Mesendoderm (in vitro differentiated cells): ENCODE measurements around the gene KIF20B.
A peak's percentile ranks its signal among the peaks of the same experiment; 100 is the strongest.

Source experiments
- DNase-seq: peaks from one replicate; pipeline ENCODE4 v3.0.0; 2013
- H2AK5ac ChIP-seq: 2 replicates; pipeline ENCODE4 v1.6.1; 2013; ENCODE audit warnings: low read length, inconsistent platforms
- H2BK120ac ChIP-seq: 2 replicates; pipeline ENCODE4 v1.6.1; 2013; ENCODE audit warnings: low read depth, mild to moderate bottlenecking, low read length, moderate library complexity, mixed read lengths
- H2BK15ac ChIP-seq: replicated peaks from 2 replicates; pipeline ENCODE4 v1.6.1; 2013; ENCODE audit warnings: low read depth, mild to moderate bottlenecking, moderate library complexity
- H2BK5ac ChIP-seq: 2 replicates; pipeline ENCODE4 v1.6.1; 2013; ENCODE audit warnings: low read length, inconsistent platforms
- H3K18ac ChIP-seq: 2 replicates; pipeline ENCODE4 v1.6.1; 2013; ENCODE audit warnings: mild to moderate bottlenecking, low read length, mixed read lengths
- H3K23ac ChIP-seq: one replicate; pipeline ENCODE4 v1.6.1; 2013; ENCODE audit warnings: low read length
- H3K27ac ChIP-seq: 2 replicates; pipeline ENCODE4 v1.5.1; 2013; ENCODE audit warnings: low read depth, mild to moderate bottlenecking, inconsistent platforms, low read length, moderate library complexity
- H3K27me3 ChIP-seq: 2 replicates; pipeline ENCODE4 v1.6.1; 2013; ENCODE audit warnings: low read length, control low read depth, mild to moderate bottlenecking, inconsistent platforms; ENCODE audit not compliant: insufficient read depth, poor library complexity
- H3K36me3 ChIP-seq: 2 replicates; pipeline ENCODE4 v1.6.1; 2013; ENCODE audit warnings: low read length, inconsistent platforms; ENCODE audit not compliant: control insufficient read depth, insufficient read depth
- H3K4ac ChIP-seq: one replicate; pipeline ENCODE4 v1.6.1; 2013; ENCODE audit warnings: low read depth, mild to moderate bottlenecking, low read length, moderate library complexity
- H3K4me1 ChIP-seq: 2 replicates; pipeline ENCODE4 v1.6.1; 2013; ENCODE audit warnings: low read depth, low read length, inconsistent platforms; ENCODE audit not compliant: control insufficient read depth
- H3K4me2 ChIP-seq: 2 replicates; pipeline ENCODE4 v1.6.1; 2013; ENCODE audit warnings: low read length
- H3K4me3 ChIP-seq: 2 replicates; pipeline ENCODE4 v1.5.1; 2013; ENCODE audit warnings: mild to moderate bottlenecking, low read length
- H3K56ac ChIP-seq: one replicate; pipeline ENCODE4 v1.6.1; 2013; ENCODE audit warnings: low read length
- H3K79me1 ChIP-seq: 2 replicates; pipeline ENCODE4 v1.6.1; 2013; ENCODE audit warnings: low read length, inconsistent platforms
- H3K79me2 ChIP-seq: 2 replicates; pipeline ENCODE4 v1.6.1; 2013; ENCODE audit warnings: mild to moderate bottlenecking, low read length; ENCODE audit not compliant: control insufficient read depth, insufficient read depth
- H3K9ac ChIP-seq: 2 replicates; pipeline ENCODE4 v1.6.1; 2013; ENCODE audit warnings: low read length, inconsistent platforms
- H4K5ac ChIP-seq: one replicate; pipeline ENCODE4 v1.6.1; 2013; ENCODE audit warnings: low read length
- H4K8ac ChIP-seq: one replicate; pipeline ENCODE4 v1.6.1; 2013; ENCODE audit warnings: low read depth, mild to moderate bottlenecking, control low read depth, low read length, moderate library complexity
- WGBS: extraction: QIAGEN DNeasy Blood & Tissue Kit; methylation state at CpG from one replicate; pipeline ENCODE4 v1.1.7; 2013; ENCODE audit warnings: low lambda C conversion rate, missing lambda C conversion rate; ENCODE audit not compliant: insufficient coverage; ENCODE audit errors: extremely low coverage; 5-methylcytosine and 5-hydroxymethylcytosine counted together

KIF20B gene

DNA sequence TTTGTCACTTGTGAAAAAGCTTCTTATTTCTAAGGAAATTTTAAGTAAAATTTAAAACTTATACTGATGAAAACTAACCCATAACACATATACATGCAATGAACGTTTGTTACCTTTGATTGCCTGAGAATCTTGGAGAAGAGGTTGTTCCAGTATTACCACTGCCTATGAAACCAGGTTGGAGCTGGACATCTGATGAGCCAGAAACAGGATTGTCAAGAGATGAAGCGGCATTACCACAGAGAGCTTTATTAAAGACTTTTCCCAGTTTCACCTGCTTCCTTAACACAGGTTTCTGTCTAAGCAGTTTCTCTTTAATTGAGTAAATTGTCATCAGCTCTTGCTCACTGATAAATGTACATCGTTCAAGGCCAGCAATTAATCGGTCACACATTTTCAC is 9.0 kb upstream of the KIF20B start:
- no peak overlapping the region for H4K8ac ChIP-seq
- H3K56ac ChIP-seq: no peak overlapping the region
- no peak overlapping the region for H3K4me2 ChIP-seq
- no peak overlapping the region for H3K23ac ChIP-seq
- no peak overlapping the region for H3K9ac ChIP-seq
- no CpG with 5 or more reads among the region's 4 CpGs for WGBS
- no peak overlapping the region for H3K27ac ChIP-seq
- no peaks in the 10 kb centered on the region for H3K4me1 ChIP-seq
- no peaks in the 10 kb centered on the region for H3K27me3 ChIP-seq
- no peak overlapping the region for H4K5ac ChIP-seq
- no peak overlapping the region for H3K4me3 ChIP-seq
- no peak overlapping the region for H2AK5ac ChIP-seq
- H3K18ac ChIP-seq: no peak overlapping the region
- DNase-seq: no peak
- H2BK120ac ChIP-seq: no peak overlapping the region
- no peaks in the 10 kb centered on the region for H3K79me2 ChIP-seq
- no peaks in the 10 kb centered on the region for H3K79me1 ChIP-seq
- no peaks in the 10 kb centered on the region for H3K36me3 ChIP-seq
- no peak overlapping the region for H2BK5ac ChIP-seq
- H3K4ac ChIP-seq: no peak overlapping the region
- H2BK15ac ChIP-seq: no peak overlapping the region

DNA sequence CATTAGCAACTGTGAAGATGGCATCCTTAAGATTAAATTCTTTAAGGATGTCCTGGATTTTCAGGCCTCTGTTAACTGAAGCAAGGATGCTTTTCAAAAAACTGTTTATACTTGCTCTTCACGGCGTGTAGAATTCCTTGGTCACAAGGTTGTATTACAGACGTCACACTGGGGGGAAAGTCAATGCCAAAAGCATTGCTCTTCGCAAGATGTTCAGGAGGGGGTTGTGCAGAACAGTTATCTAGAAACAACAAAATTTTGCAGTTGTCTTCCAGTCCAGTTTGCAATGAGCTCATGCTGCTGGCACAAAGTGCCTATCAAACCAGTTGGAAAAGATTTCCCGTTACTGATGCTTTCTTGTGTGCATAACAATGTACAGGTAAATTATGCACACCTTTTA is 8.2 kb upstream of the KIF20B start:
- no CpG with 5 or more reads among the region's 5 CpGs for WGBS
- H3K4ac ChIP-seq: no peak overlapping the region
- no peak overlapping the region for H4K5ac ChIP-seq
- no peaks in the 10 kb centered on the region for H3K79me1 ChIP-seq
- no peak overlapping the region for H2AK5ac ChIP-seq
- no peaks in the 10 kb centered on the region for H3K79me2 ChIP-seq
- no peaks in the 10 kb centered on the region for H3K36me3 ChIP-seq
- H3K27ac ChIP-seq: no peak overlapping the region
- H3K18ac ChIP-seq: no peak overlapping the region
- H3K4me2 ChIP-seq: no peak overlapping the region
- H2BK120ac ChIP-seq: no peak overlapping the region
- H3K9ac ChIP-seq: no peak overlapping the region
- H3K27me3 ChIP-seq: no peaks in the 10 kb centered on the region
- H4K8ac ChIP-seq: no peak overlapping the region
- no peak overlapping the region for H3K56ac ChIP-seq
- no peak overlapping the region for H3K4me3 ChIP-seq
- no peak for DNase-seq
- no peak overlapping the region for H3K23ac ChIP-seq
- no peaks in the 10 kb centered on the region for H3K4me1 ChIP-seq
- no peak overlapping the region for H2BK5ac ChIP-seq
- no peak overlapping the region for H2BK15ac ChIP-seq

DNA sequence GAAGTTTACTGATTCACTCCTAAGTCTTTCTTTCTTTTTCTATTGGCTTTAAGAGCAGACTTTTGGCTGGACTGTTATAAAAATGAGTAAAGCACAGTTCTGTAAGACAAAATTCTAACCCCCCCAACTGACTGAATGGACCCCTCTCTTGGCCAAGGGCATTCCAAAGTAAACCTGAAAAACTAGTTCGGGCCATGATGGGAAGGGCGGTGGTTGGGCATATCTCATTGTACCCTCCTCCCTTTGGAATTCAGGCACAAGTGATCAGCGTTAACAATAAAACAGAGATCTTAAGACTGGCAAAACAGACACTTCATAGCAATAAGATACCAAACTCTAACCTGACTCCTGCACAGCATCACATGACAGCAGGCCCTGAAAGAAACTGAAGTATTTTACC is 6.1 kb upstream of the KIF20B start:
- Histone ChIP-seq H3K4me2 (no peak overlapping the region), H4K8ac (no peak overlapping the region), H3K4me1 (no peaks in the 10 kb centered on the region), H2BK120ac (no peak overlapping the region), H2AK5ac (no peak overlapping the region), H4K5ac (no peak overlapping the region), H3K56ac (no peak overlapping the region), H3K27ac (no peak overlapping the region), H3K18ac (no peak overlapping the region), H3K27me3 (no peaks in the 10 kb centered on the region), H3K9ac (no peak overlapping the region), H2BK5ac (no peak overlapping the region), H3K23ac (no peak overlapping the region), H3K4ac (no peak overlapping the region), H3K79me2 (no peaks in the 10 kb centered on the region), H3K36me3 (no peaks in the 10 kb centered on the region), H3K79me1 (no peaks in the 10 kb centered on the region), H2BK15ac (no peak overlapping the region), H3K4me3 (no peak overlapping the region)
- WGBS: no CpG with 5 or more reads among the region's 3 CpGs
- DNase-seq: peak; percentile 36

DNA sequence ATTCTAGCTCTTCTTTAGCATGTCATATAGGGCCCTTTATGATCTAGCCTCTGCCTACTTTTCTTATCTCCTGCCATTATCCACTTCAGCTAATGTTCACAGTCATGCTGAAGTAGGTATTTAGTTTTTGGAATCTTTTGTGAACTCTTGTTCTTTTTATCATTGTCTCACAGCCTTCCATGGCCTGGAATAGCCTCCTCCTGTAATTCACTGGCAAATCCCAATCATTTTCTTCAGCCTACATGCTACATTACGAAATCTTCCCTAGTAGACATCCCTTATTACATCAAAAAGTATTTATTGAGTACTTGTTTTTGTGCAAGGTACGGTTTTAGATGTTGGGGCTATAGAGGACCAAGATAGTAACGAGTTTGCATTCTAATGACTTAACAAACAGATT is 3.4 kb upstream of the KIF20B start:
- H2BK5ac ChIP-seq: no peak overlapping the region
- no peak overlapping the region for H3K27ac ChIP-seq
- no peak overlapping the region for H3K9ac ChIP-seq
- H3K4me2 ChIP-seq: no peak overlapping the region
- H3K4ac ChIP-seq: no peak overlapping the region
- H3K36me3 ChIP-seq: no peaks in the 10 kb centered on the region
- DNase-seq: no peak
- H4K8ac ChIP-seq: no peak overlapping the region
- WGBS: no CpG with 5 or more reads among the region's 3 CpGs
- H3K79me2 ChIP-seq: peaks cover 13% of the 10 kb centered on the region
- no peak overlapping the region for H3K18ac ChIP-seq
- H2AK5ac ChIP-seq: no peak overlapping the region
- H3K23ac ChIP-seq: no peak overlapping the region
- H3K79me1 ChIP-seq: no peaks in the 10 kb centered on the region
- H2BK120ac ChIP-seq: no peak overlapping the region
- no peak overlapping the region for H2BK15ac ChIP-seq
- no peak overlapping the region for H4K5ac ChIP-seq
- H3K56ac ChIP-seq: no peak overlapping the region
- no peak overlapping the region for H3K4me3 ChIP-seq
- no peaks in the 10 kb centered on the region for H3K4me1 ChIP-seq
- H3K27me3 ChIP-seq: no peaks in the 10 kb centered on the region

DNA sequence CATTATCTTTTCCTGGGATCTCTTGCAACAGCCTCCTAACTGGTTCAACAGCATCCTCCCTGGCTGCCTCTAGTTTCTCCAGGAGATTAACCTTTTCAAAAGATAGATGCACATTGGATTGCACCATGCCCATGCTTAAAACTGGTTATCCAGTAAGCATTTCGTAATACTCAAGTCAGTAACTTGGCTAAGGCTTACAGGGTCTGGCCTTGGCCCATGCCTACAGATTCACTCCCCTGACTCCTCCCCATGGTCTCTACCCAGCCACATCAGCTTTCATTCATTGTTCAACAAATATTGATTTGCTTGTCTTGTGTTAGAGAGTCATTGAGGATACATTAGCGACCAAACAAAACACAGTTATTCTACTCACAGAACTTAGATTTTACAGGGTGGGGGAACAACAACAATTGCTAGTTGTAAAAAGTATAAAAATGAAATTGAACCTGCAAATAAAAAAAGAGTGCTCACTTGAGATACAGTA is 1.8 kb upstream of the KIF20B start:
- WGBS: no CpG with 5 or more reads among the region's 2 CpGs
- Histone ChIP-seq H3K4me3 (no peak overlapping the region), H3K9ac (no peak overlapping the region), H2AK5ac (no peak overlapping the region), H3K56ac (no peak overlapping the region), H3K4me2 (no peak overlapping the region), H3K79me1 (no peaks in the 10 kb centered on the region), H3K18ac (no peak overlapping the region), H3K79me2 (peaks cover 27% of the 10 kb centered on the region), H3K4ac (no peak overlapping the region), H4K5ac (no peak overlapping the region), H2BK120ac (no peak overlapping the region), H2BK15ac (no peak overlapping the region), H3K4me1 (no peaks in the 10 kb centered on the region), H2BK5ac (no peak overlapping the region), H3K27ac (no peak overlapping the region), H3K36me3 (no peaks in the 10 kb centered on the region), H3K23ac (no peak overlapping the region), H3K27me3 (no peaks in the 10 kb centered on the region), H4K8ac (no peak overlapping the region)
- DNase-seq: no peak

DNA sequence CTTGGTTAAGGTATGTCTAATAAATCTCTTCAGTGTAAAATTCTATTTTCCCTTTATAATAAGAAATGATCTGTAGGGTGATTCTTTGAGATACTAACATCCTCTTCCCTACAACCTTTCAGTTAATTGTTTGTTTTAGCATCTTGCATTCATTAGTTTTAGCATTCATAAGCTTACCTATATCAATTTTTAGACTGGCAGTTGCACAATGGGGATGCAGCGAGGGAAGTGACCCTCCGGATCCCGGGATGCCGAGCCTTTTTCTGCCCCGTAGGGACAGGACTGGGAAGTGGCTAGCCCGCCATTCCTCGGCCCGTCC is 508 bp upstream of the KIF20B start:
- DNase-seq: no peak
- Histone ChIP-seq H2BK5ac (no peak overlapping the region), H3K4me2 (peak overlapping the region; percentile 29), H3K27ac (peak overlapping the region; percentile 52), H2BK15ac (no peak overlapping the region), H2AK5ac (no peak overlapping the region), H3K18ac (no peak overlapping the region), H4K8ac (no peak overlapping the region), H3K4me1 (no peaks in the 10 kb centered on the region), H4K5ac (no peak overlapping the region), H3K4ac (no peak overlapping the region), H3K36me3 (no peaks in the 10 kb centered on the region), H3K56ac (peak overlapping the region; percentile 95), H3K79me2 (peaks cover 35% of the 10 kb centered on the region), H3K9ac (peak overlapping the region; percentile 84), H3K79me1 (no peaks in the 10 kb centered on the region), H3K4me3 (peak overlapping the region; percentile 67), H2BK120ac (no peak overlapping the region), H3K23ac (no peak overlapping the region), H3K27me3 (no peaks in the 10 kb centered on the region)
- no CpG with 5 or more reads among the region's 8 CpGs for WGBS
